Fibroblast of lung (primary cell): ENCODE results near the gene HCST. TPM values are rescaled to one million over a fixed set of nuclear protein-coding genes. Genes with fewer than 3 reads are reported as not detected.

ENCODE experiments used
- DNase-seq, 2 donors: peaks; one replicate each; pipeline versions ENCODE4 v3.0.0 to v3.0.0-alpha.2; 2010; ENCODE audit warnings: low read depth in 2 of 2
- H2AFZ ChIP-seq: 2 replicates; pipeline ENCODE4 v1.5.1; 2012; ENCODE audit warnings: low read length, control low read depth, inconsistent platforms
- H3K27ac ChIP-seq: 2 replicates; pipeline ENCODE4 v1.5.1; 2011; ENCODE audit warnings: low read length, control low read depth; ENCODE audit not compliant: insufficient read depth
- H3K27me3 ChIP-seq: 2 replicates; pipeline ENCODE4 v1.5.1; 2011; ENCODE audit warnings: mild to moderate bottlenecking, low read length; ENCODE audit not compliant: control insufficient read depth, insufficient read depth
- H3K36me3 ChIP-seq: 2 replicates; pipeline ENCODE4 v1.5.1; 2011; ENCODE audit warnings: low read length; ENCODE audit not compliant: control insufficient read depth, insufficient read depth
- H3K4me1 ChIP-seq: 2 replicates; pipeline ENCODE4 v1.5.1; 2011; ENCODE audit warnings: low read length; ENCODE audit not compliant: control insufficient read depth, insufficient read depth; ENCODE audit errors: extremely low read depth
- H3K4me2 ChIP-seq: 2 replicates; pipeline ENCODE4 v1.5.1; 2011; ENCODE audit warnings: low read length, control low read depth; ENCODE audit not compliant: insufficient read depth; ENCODE audit errors: extremely low read depth
- H3K4me3 ChIP-seq, 4 experiments: fragments of 200-600 bp in 1 of 4; sonication (generic) in 1 of 4; replicated peaks in 1 of 4; 2 replicates each; pipeline ENCODE4 v1.5.1; 2011 to 2016; ENCODE audit warnings: low read length in 4 of 4, low read depth in 3 of 4, mild to moderate bottlenecking in 3 of 4, control low read depth in 2 of 4, inconsistent platforms in 1 of 4, mixed read lengths in 1 of 4; ENCODE audit not compliant: insufficient read depth in 1 of 4; ENCODE audit errors: control extremely low read depth in 1 of 4
- H3K79me2 ChIP-seq: 2 replicates; pipeline ENCODE4 v1.5.1; 2012; ENCODE audit warnings: mild to moderate bottlenecking, low read length, inconsistent platforms; ENCODE audit not compliant: control insufficient read depth, insufficient read depth
- H3K9ac ChIP-seq: 2 replicates; pipeline ENCODE4 v1.5.1; 2011; ENCODE audit warnings: mild to moderate bottlenecking, low read length, control low read depth; ENCODE audit not compliant: insufficient read depth
- H3K9me3 ChIP-seq: 2 replicates; pipeline ENCODE4 v1.5.1; 2012; ENCODE audit warnings: low read depth, low read length; ENCODE audit not compliant: control insufficient read depth, insufficient read depth
- H4K20me1 ChIP-seq: 2 replicates; pipeline ENCODE4 v1.5.1; 2011; ENCODE audit warnings: low read length; ENCODE audit not compliant: control insufficient read depth, insufficient read depth; ENCODE audit errors: extremely low read depth
- CTCF ChIP-seq, 2 donors: IDR thresholded peaks in 1 of 2; conservative IDR thresholded peaks in 1 of 2; 1 replicate in 1 of 2; 2 replicates in 1 of 2; pipeline ENCODE4 v1.5.1; 2011 to 2012; ENCODE audit warnings: low read length in 2 of 2, control low read depth in 1 of 2, inconsistent platforms in 1 of 2, low read depth in 1 of 2, mild to moderate bottlenecking in 1 of 2
- EZH2 ChIP-seq: IDR thresholded peaks from 2 replicates; pipeline ENCODE4 v1.5.1; 2012; ENCODE audit warnings: low read length, control low read depth, mild to moderate bottlenecking; ENCODE audit errors: missing control alignments
- polyA plus RNA-seq, 2 donors: library from polyadenylated mRNA; depleted of rRNA in 1 of 2; stranded (reverse) in 1 of 2; unstranded in 1 of 2; fragments of >200 nt; gene quantifications; 2 replicates each; pipeline ENCODE4 v1.2.1, GENCODE V29; 2011 to 2012; ENCODE audit warnings: missing spikeins in 1 of 2
- total RNA-seq: library from RNA; depleted of rRNA; stranded (reverse); fragments of >200 nt; gene quantifications from 2 replicates; pipeline ENCODE4 v1.2.1, GENCODE V29; 2014

Gene HCST
- total and polyA plus RNA-seq, 2 donors (not counting 1 experiment from before 2014, with no cell fraction given): 0.14 to 2.0 TPM

GRCh38 chr19:35945121-35945790 is 42.9 kb downstream of the HCST start:
- Histone ChIP-seq H3K36me3 (no peaks in the 10 kb centered on the region), H3K79me2 (no peaks in the 10 kb centered on the region), H3K4me3 (no peak overlapping the region), H3K4me1 (no peaks in the 10 kb centered on the region), H3K4me2 (no peak overlapping the region), H3K9ac (no peak overlapping the region), H3K27me3 (no peaks in the 10 kb centered on the region), H3K9me3 (no peaks in the 10 kb centered on the region), H2AFZ (no peak overlapping the region), H4K20me1 (no peaks in the 10 kb centered on the region), H3K27ac (no peak overlapping the region)
- TF ChIP-seq EZH2: no peak
- no peak for TF ChIP-seq CTCF (conservative IDR thresholded peaks at IDR 0.05 in 1 of 2, IDR thresholded peaks at IDR 0.05 in 1 of 2; ENCODE audit: low read depth in 1 of 2, low read length in 2 of 2)
- no peak for DNase-seq

GRCh38 chr19:35946203-35946602 is 43.9 kb downstream of the HCST start:
- TF ChIP-seq CTCF (conservative IDR thresholded peaks at IDR 0.05 in 1 of 2, IDR thresholded peaks at IDR 0.05 in 1 of 2; ENCODE audit: low read depth in 1 of 2, low read length in 2 of 2) (no peak), EZH2 (no peak)
- H3K36me3 ChIP-seq: no peaks in the 10 kb centered on the region
- H3K9me3 ChIP-seq: no peaks in the 10 kb centered on the region
- H2AFZ ChIP-seq: no peak overlapping the region
- H3K4me2 ChIP-seq: no peak overlapping the region
- H3K4me1 ChIP-seq: no peaks in the 10 kb centered on the region
- H4K20me1 ChIP-seq: no peaks in the 10 kb centered on the region
- H3K4me3 ChIP-seq: no peak overlapping the region
- no peak overlapping the region for H3K27ac ChIP-seq
- no peaks in the 10 kb centered on the region for H3K79me2 ChIP-seq
- no peak overlapping the region for H3K9ac ChIP-seq
- DNase-seq: no peak
- no peaks in the 10 kb centered on the region for H3K27me3 ChIP-seq

- no peaks in the 10 kb centered on the region for H3K79me2 ChIP-seq
- DNase-seq: no peak
- no peaks in the 10 kb centered on the region for H3K36me3 ChIP-seq
- H3K27ac ChIP-seq: no peak overlapping the region
- H3K9me3 ChIP-seq: no peaks in the 10 kb centered on the region
- no peak overlapping the region for H3K4me3 ChIP-seq
- H3K27me3 ChIP-seq: no peaks in the 10 kb centered on the region
- no peak overlapping the region for H3K4me2 ChIP-seq
- H3K9ac ChIP-seq: no peak overlapping the region
- no peak overlapping the region for H2AFZ ChIP-seq
- no peaks in the 10 kb centered on the region for H4K20me1 ChIP-seq
- TF ChIP-seq CTCF (conservative IDR thresholded peaks at IDR 0.05 in 1 of 2, IDR thresholded peaks at IDR 0.05 in 1 of 2; ENCODE audit: low read depth in 1 of 2, low read length in 2 of 2) (no peak), EZH2 (no peak)
- no peaks in the 10 kb centered on the region for H3K4me1 ChIP-seq
These were observed 46.8 kb downstream of the HCST start for GRCh38 chr19:35949131-35949530.

Other genes starting within 250 kb of the HCST start
- gene UPK1A, start 236.0 kb upstream of the HCST start, total RNA-seq: not detected in 2 replicates
- 0.06 and 0.27 TPM in 2 replicates for gene UPK1A, start 236.0 kb upstream of the HCST start, polyA plus RNA-seq
- not detected in 2 replicates for gene ZBTB32, start 198.0 kb upstream of the HCST start, total RNA-seq
- gene ZBTB32, start 198.0 kb upstream of the HCST start, polyA plus RNA-seq: not detected in 2 replicates
- gene KMT2B, start 184.5 kb upstream of the HCST start, total RNA-seq: 3.9 and 5.4 TPM in 2 replicates
- 7.4 and 12.5 TPM in 2 replicates for gene KMT2B, start 184.5 kb upstream of the HCST start, polyA plus RNA-seq
- gene IGFLR1, start 160.1 kb upstream of the HCST start, total RNA-seq: 0.17 and 0.51 TPM in 2 replicates
- 0.75 and 2.1 TPM in 2 replicates for gene IGFLR1, start 160.1 kb upstream of the HCST start, polyA plus RNA-seq
- 5.9 and 9.1 TPM in 2 replicates for gene U2AF1L4, start 157.1 kb upstream of the HCST start, total RNA-seq
- 11.9 and 13.8 TPM in 2 replicates for gene U2AF1L4, start 157.1 kb upstream of the HCST start, polyA plus RNA-seq
- gene PSENEN, start 156.9 kb upstream of the HCST start, total RNA-seq: 15.7 and 16.0 TPM in 2 replicates
- 31.4 and 35.5 TPM in 2 replicates for gene PSENEN, start 156.9 kb upstream of the HCST start, polyA plus RNA-seq
- 6.4 and 10.0 TPM in 2 replicates for gene LIN37, start 154.0 kb upstream of the HCST start, total RNA-seq
- gene LIN37, start 154.0 kb upstream of the HCST start, polyA plus RNA-seq: 8.5 and 10.3 TPM in 2 replicates
- gene HSPB6, start 145.5 kb upstream of the HCST start, total RNA-seq: 47.8 and 54.3 TPM in 2 replicates
- gene HSPB6, start 145.5 kb upstream of the HCST start, polyA plus RNA-seq: 53.1 and 71.0 TPM in 2 replicates
- 2.6 and 3.8 TPM in 2 replicates for gene PROSER3, start 144.4 kb upstream of the HCST start, total RNA-seq
- 8.1 and 12.9 TPM in 2 replicates for gene PROSER3, start 144.4 kb upstream of the HCST start, polyA plus RNA-seq
- 2.1 and 2.3 TPM in 2 replicates for gene ARHGAP33, start 127.0 kb upstream of the HCST start, total RNA-seq
- gene ARHGAP33, start 127.0 kb upstream of the HCST start, polyA plus RNA-seq: 0.58 and 1.7 TPM in 2 replicates
- not detected in 2 replicates for gene PRODH2, start 89.7 kb upstream of the HCST start, total RNA-seq
- not detected in 2 replicates for gene PRODH2, start 89.7 kb upstream of the HCST start, polyA plus RNA-seq
- not detected in 2 replicates for gene NPHS1, start 50.0 kb upstream of the HCST start, total RNA-seq
- gene NPHS1, start 50.0 kb upstream of the HCST start, polyA plus RNA-seq: not detected in 2 replicates
- under 0.01 TPM in 1 of 2 replicates, not detected in the other for gene KIRREL2, start 45.6 kb upstream of the HCST start, total RNA-seq
- not detected in 2 replicates for gene KIRREL2, start 45.6 kb upstream of the HCST start, polyA plus RNA-seq
- 0.99 and 2.6 TPM in 2 replicates for gene APLP1, start 34.0 kb upstream of the HCST start, total RNA-seq
- gene APLP1, start 34.0 kb upstream of the HCST start, polyA plus RNA-seq: 3.7 and 4.1 TPM in 2 replicates
- gene NFKBID, start 2.0 kb upstream of the HCST start, total RNA-seq: 2.3 and 2.6 TPM in 2 replicates
- 1.2 and 2.4 TPM in 2 replicates for gene NFKBID, start 2.0 kb upstream of the HCST start, polyA plus RNA-seq
- gene TYROBP, start 5.8 kb downstream of the HCST start, total RNA-seq: 0.26 TPM in 1 of 2 replicates, not detected in the other
- gene TYROBP, start 5.8 kb downstream of the HCST start, polyA plus RNA-seq: not detected in 2 replicates
- gene LRFN3, start 33.8 kb downstream of the HCST start, total RNA-seq: 2.6 and 3.1 TPM in 2 replicates
- 2.2 and 2.6 TPM in 2 replicates for gene LRFN3, start 33.8 kb downstream of the HCST start, polyA plus RNA-seq
- 7.8 and 11.8 TPM in 2 replicates for gene SDHAF1, start 92.7 kb downstream of the HCST start, total RNA-seq
- 5.6 and 6.4 TPM in 2 replicates for gene SDHAF1, start 92.7 kb downstream of the HCST start, polyA plus RNA-seq
- under 0.01 and 0.17 TPM in 2 replicates for gene SYNE4, start 106.3 kb downstream of the HCST start, total RNA-seq
- gene SYNE4, start 106.3 kb downstream of the HCST start, polyA plus RNA-seq: 0.07 and 0.12 TPM in 2 replicates
- 12.8 and 20.1 TPM in 2 replicates for gene ALKBH6, start 111.7 kb downstream of the HCST start, total RNA-seq
- 19.5 and 21.0 TPM in 2 replicates for gene ALKBH6, start 111.7 kb downstream of the HCST start, polyA plus RNA-seq
- 8.2 and 19.8 TPM in 2 replicates for gene CLIP3, start 130.3 kb downstream of the HCST start, total RNA-seq
- gene CLIP3, start 130.3 kb downstream of the HCST start, polyA plus RNA-seq: 14.7 and 15.0 TPM in 2 replicates
- gene THAP8, start 151.8 kb downstream of the HCST start, total RNA-seq: 3.6 and 5.1 TPM in 2 replicates
- gene THAP8, start 151.8 kb downstream of the HCST start, polyA plus RNA-seq: 3.8 and 4.6 TPM in 2 replicates
- gene WDR62, start 152.4 kb downstream of the HCST start, total RNA-seq: 0.26 and 2.8 TPM in 2 replicates
- 1.1 and 6.3 TPM in 2 replicates for gene WDR62, start 152.4 kb downstream of the HCST start, polyA plus RNA-seq
- gene OVOL3, start 208.6 kb downstream of the HCST start, total RNA-seq: not detected in 2 replicates
- not detected in 2 replicates for gene OVOL3, start 208.6 kb downstream of the HCST start, polyA plus RNA-seq
- 96.8 and 97.6 TPM in 2 replicates for gene POLR2I, start 212.3 kb downstream of the HCST start, total RNA-seq
- 36.1 and 58.4 TPM in 2 replicates for gene POLR2I, start 212.3 kb downstream of the HCST start, polyA plus RNA-seq
- 173 and 249 TPM in 2 replicates for gene TBCB, start 212.9 kb downstream of the HCST start, total RNA-seq
- gene TBCB, start 212.9 kb downstream of the HCST start, polyA plus RNA-seq: 194 and 217 TPM in 2 replicates
- gene CAPNS1, start 237.5 kb downstream of the HCST start, total RNA-seq: 263 and 466 TPM in 2 replicates
- gene CAPNS1, start 237.5 kb downstream of the HCST start, polyA plus RNA-seq: 1,189 and 1,351 TPM in 2 replicates
- 30.0 and 77.9 TPM in 2 replicates for gene COX7A1, start 249.9 kb downstream of the HCST start, total RNA-seq
- 17.8 and 42.5 TPM in 2 replicates for gene COX7A1, start 249.9 kb downstream of the HCST start, polyA plus RNA-seq